Natural killer cell (primary cell): ENCODE results near the gene LHFPL5. TPM values are rescaled to one million over a fixed set of nuclear protein-coding genes. Genes with fewer than 3 reads are reported as not detected.

Experiments used
- ATAC-seq, 3 donors: fragments of 150-1000 bp in 2 of 3; fragments of 200-7000 bp in 1 of 3; cut with Tn5 transposase; 1 replicate in 1 of 3; 2 replicates in 2 of 3; pipeline ENCODE4 v1.10.0; 2021; ENCODE audit warnings: mild to moderate bottlenecking in 2 of 3, moderate library complexity in 2 of 3
- DNase-seq, 2 donors: peaks; one replicate each; pipeline versions ENCODE4 v3.0.0 to v3.0.0-alpha.2; 2013 to 2021; ENCODE audit warnings: mixed read lengths in 1 of 2
- H3K27ac ChIP-seq: one replicate; pipeline ENCODE4 v1.5.1; 2013; ENCODE audit warnings: mild to moderate bottlenecking, low read length
- H3K27me3 ChIP-seq: one replicate; pipeline ENCODE4 v1.6.1; 2013; ENCODE audit warnings: low read length; ENCODE audit not compliant: control insufficient read depth, insufficient read depth
- H3K36me3 ChIP-seq: one replicate; pipeline ENCODE4 v1.6.1; 2013; ENCODE audit warnings: low read length; ENCODE audit not compliant: control insufficient read depth, insufficient read depth
- H3K4me1 ChIP-seq: one replicate; pipeline ENCODE4 v1.6.1; 2013; ENCODE audit warnings: low read length; ENCODE audit not compliant: control insufficient read depth, insufficient read depth
- H3K4me3 ChIP-seq: one replicate; pipeline ENCODE4 v1.5.1; 2013; ENCODE audit warnings: low read length
- H3K9me3 ChIP-seq: one replicate; pipeline ENCODE4 v1.6.1; 2013; ENCODE audit warnings: low read length; ENCODE audit not compliant: control insufficient read depth, insufficient read depth
- H3K27ac Mint-ChIP-seq, 2 donors: one replicate each; pipeline ENCODE4 v1.8.0; 2022; ENCODE audit warnings: mild to moderate bottlenecking in 2 of 2, mixed read lengths in 2 of 2, moderate library complexity in 1 of 2
- H3K27me3 Mint-ChIP-seq, 2 donors: one replicate each; pipeline ENCODE4 v1.8.0; 2022; ENCODE audit warnings: low read depth in 2 of 2, mixed read lengths in 2 of 2
- H3K36me3 Mint-ChIP-seq: one replicate; pipeline ENCODE4 v1.8.0; 2022; ENCODE audit warnings: mixed read lengths
- H3K4me1 Mint-ChIP-seq, 2 donors: one replicate each; pipeline ENCODE4 v1.8.0; 2022; ENCODE audit warnings: mixed read lengths in 2 of 2
- H3K4me3 Mint-ChIP-seq: one replicate; pipeline ENCODE4 v1.8.0; 2022; ENCODE audit warnings: mild to moderate bottlenecking, moderate library complexity, mixed read lengths
- H3K9me3 Mint-ChIP-seq, 2 donors: one replicate each; pipeline ENCODE4 v1.8.0; 2022; ENCODE audit warnings: mixed read lengths in 2 of 2
- CTCF ChIP-seq: fragments of 200-600 bp; IDR thresholded peaks from one replicate; pipeline ENCODE4 v1.8.0; 2022; ENCODE audit warnings: antibody characterized with exemption
- WGBS: methylation state at CpG from one replicate; pipeline ENCODE4 v1.1.7; 2013; ENCODE audit warnings: missing lambda C conversion rate; ENCODE audit not compliant: insufficient coverage; 5-methylcytosine and 5-hydroxymethylcytosine counted together
- intact Hi-C: fragments of 100-400 bp; cut with micrococcal nuclease; formaldehyde crosslinking; loops from one replicate; pipeline ENCODE4 v1.14.2; 2022
- total RNA-seq, 4 donors: library from RNA; stranded (reverse); fragments of 120-200 nt in 1 of 4; gene quantifications; one replicate each; pipeline versions ENCODE4 v1.2.3 to v1.2.4, GENCODE V29; 2013 to 2022

The LHFPL5 gene
- total RNA-seq, 3 donors from 2014 or later (not counting 1 experiment from before 2014, with no cell fraction given) = not detected

GRCh38 chr6:35778437-35778836, 26.7 kb upstream of the LHFPL5 start:
- no peak for ATAC-seq
- 97% methylated on average over 2 of the region's 2 CpGs for WGBS
- Histone ChIP-seq H3K4me3 (no peak overlapping the region), H3K27me3 (peaks cover 6% of the 10 kb centered on the region), H3K27ac (no peak overlapping the region), H3K9me3 (no peaks in the 10 kb centered on the region), H3K4me1 (peaks cover 10% of the 10 kb centered on the region), H3K36me3 (no peaks in the 10 kb centered on the region)
- intact Hi-C loops = no loop called here
- H3K27ac Mint-ChIP-seq = no peak overlapping the region
- H3K27me3 Mint-ChIP-seq = peaks cover 27 to 47% of the 10 kb centered on the region in 2 donors
- H3K36me3 Mint-ChIP-seq = no peaks in the 10 kb centered on the region
- no peak overlapping the region for H3K4me3 Mint-ChIP-seq
- DNase-seq = no peak
- no peaks in the 10 kb centered on the region for H3K9me3 Mint-ChIP-seq
- peaks cover 0 to 5% of the 10 kb centered on the region in 2 donors for H3K4me1 Mint-ChIP-seq
- no peak for TF ChIP-seq CTCF

- no peak for DNase-seq
- 90% methylated on average over 6 of the region's 7 CpGs for WGBS
- Mint-ChIP-seq H3K4me3 (no peak within 1 kb of the TSS), H3K4me1 (peaks cover 0 to 5% of the 10 kb centered on the region in 2 donors), H3K36me3 (no peaks in the 10 kb centered on the region), H3K9me3 (no peaks in the 10 kb centered on the region), H3K27me3 (peaks cover 32 to 51% of the 10 kb centered on the region in 2 donors), H3K27ac (no peak within 1 kb of the TSS)
- no peak for ATAC-seq
- intact Hi-C loops = no loop called here
- Histone ChIP-seq H3K4me3 (no peak within 1 kb of the TSS), H3K36me3 (no peaks in the 10 kb centered on the region), H3K27me3 (peaks cover 5% of the 10 kb centered on the region), H3K9me3 (no peaks in the 10 kb centered on the region), H3K4me1 (peaks cover 10% of the 10 kb centered on the region), H3K27ac (no peak within 1 kb of the TSS)
- no peak for TF ChIP-seq CTCF
These were observed 24.4 kb upstream of the LHFPL5 start, which contains the start of gene CLPSL1 for GRCh38 chr6:35780719-35781118. TSS of gene CLPSL1 (plus strand) at chr6:35781019. CDS start at chr6:35781111, 92 bp downstream.

- Histone ChIP-seq H3K9me3 (no peaks in the 10 kb centered on the region), H3K4me3 (no peak overlapping the region), H3K36me3 (no peaks in the 10 kb centered on the region), H3K4me1 (peaks cover 6% of the 10 kb centered on the region), H3K27ac (no peak overlapping the region), H3K27me3 (peaks cover 4% of the 10 kb centered on the region)
- Mint-ChIP-seq H3K27ac (no peak overlapping the region), H3K36me3 (no peaks in the 10 kb centered on the region), H3K27me3 (peaks cover 31 to 49% of the 10 kb centered on the region in 2 donors), H3K9me3 (no peaks in the 10 kb centered on the region), H3K4me1 (peaks cover 0 to 5% of the 10 kb centered on the region in 2 donors), H3K4me3 (no peak overlapping the region)
- WGBS = 82% methylated on average over 1 of the region's 2 CpGs
- intact Hi-C loops = no loop called here
- TF ChIP-seq CTCF = no peak
- no peak for DNase-seq
- ATAC-seq = no peak
These were observed 23.9 kb upstream of the LHFPL5 start for GRCh38 chr6:35781290-35781689.

- Histone ChIP-seq H3K36me3 (no peaks in the 10 kb centered on the region), H3K27ac (no peak overlapping the region), H3K4me1 (no peaks in the 10 kb centered on the region), H3K9me3 (no peaks in the 10 kb centered on the region), H3K27me3 (peaks cover 9% of the 10 kb centered on the region), H3K4me3 (no peak overlapping the region)
- no peak for DNase-seq
- H3K27ac Mint-ChIP-seq = no peak overlapping the region
- no peaks in the 10 kb centered on the region for H3K4me1 Mint-ChIP-seq
- intact Hi-C loops = no loop called here
- peaks cover 33 to 58% of the 10 kb centered on the region in 2 donors for H3K27me3 Mint-ChIP-seq
- no peaks in the 10 kb centered on the region for H3K36me3 Mint-ChIP-seq
- no peaks in the 10 kb centered on the region for H3K9me3 Mint-ChIP-seq
- WGBS = 74% methylated on average over 2 of the region's 3 CpGs
- H3K4me3 Mint-ChIP-seq = no peak overlapping the region
- ATAC-seq = no peak
- no peak for TF ChIP-seq CTCF
These were observed 22.7 kb upstream of the LHFPL5 start for GRCh38 chr6:35782424-35782823.
